ENCODE measurements around the gene ACVR1B. TPM values are rescaled to one million over a fixed set of nuclear protein-coding genes. Genes with fewer than 3 reads are reported as not detected.

Gene ACVR1B
- total RNA-seq, 2 donors from 2014 or later, result 6.8 TPM

DNA sequence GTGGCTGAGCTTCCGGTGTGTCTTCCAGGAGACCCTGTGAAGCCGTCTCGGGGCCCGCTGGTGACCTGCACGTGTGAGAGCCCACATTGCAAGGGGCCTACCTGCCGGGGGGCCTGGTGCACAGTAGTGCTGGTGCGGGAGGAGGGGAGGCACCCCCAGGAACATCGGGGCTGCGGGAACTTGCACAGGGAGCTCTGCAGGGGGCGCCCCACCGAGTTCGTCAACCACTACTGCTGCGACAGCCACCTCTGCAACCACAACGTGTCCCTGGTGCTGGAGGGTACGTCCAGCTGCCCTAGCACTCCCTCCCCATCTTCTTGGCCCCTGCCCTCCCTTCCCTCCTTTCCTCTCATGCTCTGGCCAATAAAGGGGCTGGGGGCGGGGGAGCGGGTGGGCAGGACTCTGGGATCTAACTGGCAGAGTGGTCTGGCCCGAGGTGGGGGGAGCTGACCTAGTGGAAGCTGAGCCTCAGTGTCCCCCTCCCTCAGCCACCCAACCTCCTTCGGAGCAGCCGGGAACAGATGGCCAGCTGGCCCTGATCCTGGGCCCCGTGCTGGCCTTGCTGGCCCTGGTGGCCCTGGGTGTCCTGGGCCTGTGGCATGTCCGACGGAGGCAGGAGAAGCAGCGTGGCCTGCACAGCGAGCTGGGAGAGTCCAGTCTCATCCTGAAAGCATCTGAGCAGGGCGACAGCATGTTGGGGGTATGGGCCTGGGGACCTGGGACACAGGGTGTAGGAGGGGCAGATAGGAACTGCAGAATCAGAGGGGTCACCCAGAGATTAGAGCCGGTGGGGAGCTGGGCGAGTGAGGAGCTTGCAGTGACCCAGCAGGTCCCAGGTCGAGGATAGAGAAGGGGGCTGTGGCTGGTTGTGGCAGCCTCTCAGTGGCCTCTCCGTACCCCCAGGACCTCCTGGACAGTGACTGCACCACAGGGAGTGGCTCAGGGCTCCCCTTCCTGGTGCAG is 38.1 kb upstream of the ACVR1B start:
- ATAC-seq (replicated peaks), result no peak
- Mint-ChIP-seq H3K4me3 (no peak overlapping the region), H3K9me3 (no peaks in the 10 kb centered on the region)

DNA sequence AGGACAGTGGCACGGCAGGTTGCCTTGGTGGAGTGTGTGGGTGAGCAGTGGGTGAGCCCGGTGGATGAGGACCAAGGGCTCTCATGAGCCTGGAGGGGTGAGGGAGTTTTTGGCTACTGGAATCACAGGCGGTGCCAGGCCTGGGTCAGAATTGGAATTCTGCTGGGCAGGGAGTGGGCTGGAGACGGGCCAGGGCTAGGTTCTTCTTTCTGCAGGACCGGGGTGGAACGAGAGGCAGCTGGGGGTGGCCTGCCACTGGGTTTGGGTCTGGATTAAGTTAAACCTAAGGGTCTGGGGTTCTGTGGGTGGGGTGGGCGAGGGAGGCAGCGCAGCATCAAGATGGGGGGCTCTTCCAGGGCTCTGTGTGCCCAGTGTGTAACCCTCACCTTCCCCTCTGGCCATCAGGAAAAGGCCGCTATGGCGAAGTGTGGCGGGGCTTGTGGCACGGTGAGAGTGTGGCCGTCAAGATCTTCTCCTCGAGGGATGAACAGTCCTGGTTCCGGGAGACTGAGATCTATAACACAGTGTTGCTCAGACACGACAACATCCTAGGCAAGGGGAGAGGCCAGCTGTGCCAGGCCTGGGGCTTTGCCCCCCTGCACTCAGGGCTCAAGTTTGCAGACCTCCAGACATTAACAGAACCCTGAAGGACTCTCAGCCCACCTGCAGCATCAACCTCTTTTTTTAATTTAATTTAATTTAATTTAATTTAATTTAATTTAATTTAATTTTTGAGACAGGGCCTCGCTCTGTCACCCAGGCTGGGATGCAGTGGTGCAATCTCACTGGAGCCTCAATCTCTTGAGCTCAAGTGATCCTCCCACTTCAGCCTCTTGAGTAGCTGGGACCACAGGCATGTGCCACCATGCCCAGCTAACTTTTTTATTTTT is 37.2 kb upstream of the ACVR1B start:
- Mint-ChIP-seq H3K9me3 (no peaks in the 10 kb centered on the region), H3K36me3 (ENCODE audit: low read depth) (no peaks in the 10 kb centered on the region), H3K4me1 (no peaks in the 10 kb centered on the region), H3K27ac (no peak overlapping the region), H3K4me3 (no peak overlapping the region), H3K27me3 (no peaks in the 10 kb centered on the region)
- no peak for ATAC-seq (replicated peaks)

More for the DNA sequence above, 38.1 kb upstream of the ACVR1B start:
- Mint-ChIP-seq H3K4me1 (no peaks in the 10 kb centered on the region), H3K36me3 (ENCODE audit: low read depth) (no peaks in the 10 kb centered on the region), H3K27me3 (peaks cover 6% of the 10 kb centered on the region), H3K27ac (no peak overlapping the region)

DNA sequence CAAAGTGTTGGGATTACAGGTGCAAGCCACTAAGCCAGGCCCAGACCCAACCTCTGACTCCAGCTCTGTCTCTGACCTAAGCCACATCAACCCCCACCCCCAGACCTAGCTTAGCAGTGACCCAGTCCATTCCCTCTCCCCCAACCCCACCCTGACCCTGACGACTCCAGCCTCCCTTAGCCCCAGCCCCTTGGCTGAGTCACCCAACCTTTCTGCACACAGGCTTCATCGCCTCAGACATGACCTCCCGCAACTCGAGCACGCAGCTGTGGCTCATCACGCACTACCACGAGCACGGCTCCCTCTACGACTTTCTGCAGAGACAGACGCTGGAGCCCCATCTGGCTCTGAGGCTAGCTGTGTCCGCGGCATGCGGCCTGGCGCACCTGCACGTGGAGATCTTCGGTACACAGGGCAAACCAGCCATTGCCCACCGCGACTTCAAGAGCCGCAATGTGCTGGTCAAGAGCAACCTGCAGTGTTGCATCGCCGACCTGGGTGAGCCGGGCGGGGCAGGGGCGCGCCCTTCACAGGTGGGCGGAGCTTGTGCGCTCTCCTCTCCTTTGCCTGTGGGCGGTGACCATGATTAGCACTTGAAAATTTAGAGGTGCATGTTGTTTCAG is 36.4 kb upstream of the ACVR1B start:
- Mint-ChIP-seq H3K4me1 (no peaks in the 10 kb centered on the region), H3K27me3 (no peaks in the 10 kb centered on the region), H3K4me3 (no peak overlapping the region), H3K36me3 (ENCODE audit: low read depth) (no peaks in the 10 kb centered on the region), H3K9me3 (no peaks in the 10 kb centered on the region), H3K27ac (no peak overlapping the region)
- no peak for ATAC-seq (replicated peaks)

DNA sequence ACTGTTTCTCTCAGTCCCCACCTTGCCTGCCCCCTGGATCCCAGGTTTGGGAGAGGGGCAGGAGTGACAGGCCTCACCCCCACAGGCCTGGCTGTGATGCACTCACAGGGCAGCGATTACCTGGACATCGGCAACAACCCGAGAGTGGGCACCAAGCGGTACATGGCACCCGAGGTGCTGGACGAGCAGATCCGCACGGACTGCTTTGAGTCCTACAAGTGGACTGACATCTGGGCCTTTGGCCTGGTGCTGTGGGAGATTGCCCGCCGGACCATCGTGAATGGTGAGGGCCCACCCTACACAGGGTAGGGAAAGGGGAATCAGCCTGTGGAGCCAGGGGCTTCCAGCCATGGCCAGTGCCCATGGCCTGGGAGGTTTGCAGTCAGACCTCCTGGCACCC is 35.5 kb upstream of the ACVR1B start:
- H3K27ac Mint-ChIP-seq, result no peak overlapping the region
- no peaks in the 10 kb centered on the region for H3K27me3 Mint-ChIP-seq
- no peaks in the 10 kb centered on the region for H3K4me1 Mint-ChIP-seq
- no peaks in the 10 kb centered on the region for H3K9me3 Mint-ChIP-seq
- H3K36me3 Mint-ChIP-seq (ENCODE audit: low read depth), result no peaks in the 10 kb centered on the region
- no peak overlapping the region for H3K4me3 Mint-ChIP-seq
- no peak for ATAC-seq (replicated peaks)

DNA sequence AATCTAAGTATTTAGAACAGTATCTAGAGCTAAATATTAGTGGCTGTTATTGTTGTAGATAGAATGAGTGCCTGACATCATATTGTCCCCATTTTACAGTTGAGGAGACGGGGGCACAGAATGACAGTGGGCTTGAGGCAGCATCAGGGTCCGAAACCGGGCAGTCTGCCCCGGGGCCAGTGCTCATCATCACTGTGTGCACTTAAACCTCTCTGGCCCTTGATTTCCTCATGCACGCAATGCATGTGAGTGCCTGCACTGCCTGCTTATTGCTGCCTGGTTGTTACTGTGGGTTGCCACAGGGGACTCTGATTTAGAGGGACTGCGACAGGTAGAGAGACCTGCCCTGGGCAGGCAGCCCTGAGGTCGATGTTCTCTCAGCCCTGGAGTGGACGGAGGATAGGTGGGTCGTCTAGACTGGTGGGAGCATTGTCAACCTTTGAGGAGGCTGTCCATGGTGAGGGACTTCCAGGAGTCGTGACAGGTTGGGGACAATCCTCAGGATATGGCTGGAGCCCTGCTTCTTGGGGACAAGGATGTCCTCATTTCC is 34.4 kb upstream of the ACVR1B start:
- ATAC-seq (replicated peaks), result no peak
- H3K27me3 Mint-ChIP-seq, result no peaks in the 10 kb centered on the region
- H3K4me3 Mint-ChIP-seq, result no peak overlapping the region
- H3K4me1 Mint-ChIP-seq, result no peaks in the 10 kb centered on the region
- H3K36me3 Mint-ChIP-seq (ENCODE audit: low read depth), result no peaks in the 10 kb centered on the region
- no peak overlapping the region for H3K27ac Mint-ChIP-seq
- no peaks in the 10 kb centered on the region for H3K9me3 Mint-ChIP-seq

DNA sequence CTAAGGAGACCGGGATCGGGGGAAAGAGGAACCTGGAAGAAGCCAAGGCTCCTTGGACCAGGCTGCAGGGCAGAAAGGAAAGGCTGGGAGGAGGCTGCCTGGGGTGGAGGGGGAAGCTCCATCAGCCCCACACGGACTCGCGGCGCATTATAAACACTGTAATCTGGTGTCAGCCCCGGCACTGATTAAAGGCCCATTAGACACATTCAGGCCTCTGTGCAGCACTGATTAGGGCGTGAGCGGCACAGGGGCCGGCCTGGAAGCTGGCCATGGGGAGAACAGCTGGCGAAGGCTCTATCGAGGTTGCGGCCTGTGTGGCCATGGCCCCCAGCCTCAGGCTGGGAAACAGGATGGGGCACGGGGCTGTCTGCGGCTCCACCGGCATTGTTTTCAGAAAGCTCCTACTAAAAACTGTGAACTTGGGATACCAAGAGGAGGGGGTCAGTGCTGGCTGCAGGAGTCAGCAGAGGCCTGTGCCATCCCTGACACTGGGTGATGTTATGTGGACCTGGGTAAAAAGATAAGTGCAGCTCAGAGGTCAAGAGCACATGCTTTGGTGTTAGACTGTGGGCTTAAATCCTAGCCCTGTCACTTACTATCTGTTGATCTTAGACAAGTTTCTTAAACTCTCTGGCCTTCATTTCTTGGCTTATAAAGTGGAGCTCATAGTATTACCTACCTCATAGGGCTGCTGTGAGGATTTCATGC is 33.6 kb upstream of the ACVR1B start:
- no peak overlapping the region for H3K4me3 Mint-ChIP-seq
- H3K4me1 Mint-ChIP-seq, result no peaks in the 10 kb centered on the region
- no peak overlapping the region for H3K27ac Mint-ChIP-seq
- no peaks in the 10 kb centered on the region for H3K9me3 Mint-ChIP-seq
- H3K36me3 Mint-ChIP-seq (ENCODE audit: low read depth), result no peaks in the 10 kb centered on the region
- ATAC-seq (replicated peaks), result no peak
- H3K27me3 Mint-ChIP-seq, result no peaks in the 10 kb centered on the region

DNA sequence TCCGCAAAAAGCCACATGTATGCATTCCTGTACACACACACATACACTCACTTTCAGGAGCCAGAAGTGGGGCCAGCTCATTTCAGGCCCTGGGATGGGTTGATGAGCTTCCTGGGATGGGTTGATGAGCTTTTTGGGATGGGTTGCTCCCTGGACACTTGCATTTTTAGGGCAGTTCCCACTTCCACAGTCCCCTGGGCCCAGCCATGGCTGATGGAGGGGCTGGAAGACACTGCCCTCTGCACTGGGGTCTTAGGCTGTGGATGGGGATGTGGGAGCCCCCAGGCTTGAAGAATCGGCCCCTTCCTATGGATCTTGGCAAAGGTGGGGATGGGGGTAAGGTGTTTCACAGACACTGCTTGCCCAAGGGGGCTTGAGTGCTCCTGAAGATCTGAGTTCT is 31.5 kb upstream of the ACVR1B start:
- no peak overlapping the region for H3K4me3 Mint-ChIP-seq
- no peak for ATAC-seq (replicated peaks)

DNA sequence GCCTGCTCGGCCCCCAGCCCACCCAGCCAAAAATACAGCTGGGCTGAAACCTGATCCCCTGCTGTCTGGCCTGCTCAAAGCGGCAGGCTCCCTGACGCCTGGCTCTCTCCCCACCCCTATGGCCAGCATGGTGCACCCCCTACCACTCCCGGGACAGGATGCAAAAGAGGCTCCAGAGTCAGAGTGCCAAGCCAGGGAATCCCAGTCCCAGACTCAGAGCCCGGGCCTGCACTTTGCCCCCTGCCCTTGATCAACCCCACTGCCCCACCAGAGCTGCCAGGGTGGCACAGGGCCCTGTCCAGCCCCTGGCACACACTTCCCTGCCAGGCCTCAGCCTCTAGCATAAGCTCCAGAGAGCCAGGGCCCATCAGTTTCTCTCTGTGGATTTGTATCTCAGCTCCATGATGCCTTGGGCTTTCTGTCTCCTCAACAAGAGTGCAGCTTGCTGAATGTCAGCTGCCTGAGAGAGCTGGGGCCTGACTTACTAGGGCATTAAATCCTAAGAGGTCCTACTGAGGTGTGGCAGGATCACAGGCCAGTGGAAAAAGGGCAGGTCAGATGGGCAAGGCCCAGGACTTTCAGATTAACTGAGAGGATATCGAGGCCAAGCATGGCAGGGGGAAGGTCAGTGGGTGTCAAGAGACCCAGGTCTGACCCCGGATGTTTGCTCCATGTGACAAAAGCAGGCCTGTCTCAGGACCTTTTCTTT is 30.3 kb upstream of the ACVR1B start:
- Mint-ChIP-seq H3K4me1 (peaks cover 3% of the 10 kb centered on the region), H3K36me3 (ENCODE audit: low read depth) (no peaks in the 10 kb centered on the region), H3K27ac (no peak overlapping the region), H3K4me3 (no peak overlapping the region), H3K27me3 (no peaks in the 10 kb centered on the region), H3K9me3 (no peaks in the 10 kb centered on the region)
- no peak for ATAC-seq (replicated peaks)

More for the DNA sequence above, 31.5 kb upstream of the ACVR1B start:
- peaks cover 3% of the 10 kb centered on the region for H3K4me1 Mint-ChIP-seq
- H3K9me3 Mint-ChIP-seq, result no peaks in the 10 kb centered on the region
- no peak overlapping the region for H3K27ac Mint-ChIP-seq
- no peaks in the 10 kb centered on the region for H3K36me3 Mint-ChIP-seq (ENCODE audit: low read depth)
- no peaks in the 10 kb centered on the region for H3K27me3 Mint-ChIP-seq

DNA sequence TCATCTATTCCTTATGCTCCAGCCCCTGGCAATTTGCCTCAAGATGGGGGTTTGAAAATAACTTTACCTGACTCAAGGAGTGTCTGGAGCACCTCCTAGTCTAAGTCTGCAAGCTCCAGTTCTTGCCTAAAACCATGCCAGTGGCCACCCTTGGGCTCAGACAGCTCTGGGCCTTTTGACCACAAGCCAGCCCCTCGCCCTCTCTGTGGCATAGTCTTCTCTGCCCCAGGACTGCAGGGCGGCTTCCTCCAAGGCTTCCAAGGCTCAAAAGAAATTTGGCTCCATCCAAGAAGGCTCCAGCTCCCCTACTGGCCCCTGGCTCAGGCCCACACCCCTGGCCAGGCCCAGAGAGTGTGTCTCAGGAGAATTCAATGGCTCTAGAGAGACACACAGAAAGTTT is 29.4 kb upstream of the ACVR1B start:
- no peaks in the 10 kb centered on the region for H3K9me3 Mint-ChIP-seq

DNA sequence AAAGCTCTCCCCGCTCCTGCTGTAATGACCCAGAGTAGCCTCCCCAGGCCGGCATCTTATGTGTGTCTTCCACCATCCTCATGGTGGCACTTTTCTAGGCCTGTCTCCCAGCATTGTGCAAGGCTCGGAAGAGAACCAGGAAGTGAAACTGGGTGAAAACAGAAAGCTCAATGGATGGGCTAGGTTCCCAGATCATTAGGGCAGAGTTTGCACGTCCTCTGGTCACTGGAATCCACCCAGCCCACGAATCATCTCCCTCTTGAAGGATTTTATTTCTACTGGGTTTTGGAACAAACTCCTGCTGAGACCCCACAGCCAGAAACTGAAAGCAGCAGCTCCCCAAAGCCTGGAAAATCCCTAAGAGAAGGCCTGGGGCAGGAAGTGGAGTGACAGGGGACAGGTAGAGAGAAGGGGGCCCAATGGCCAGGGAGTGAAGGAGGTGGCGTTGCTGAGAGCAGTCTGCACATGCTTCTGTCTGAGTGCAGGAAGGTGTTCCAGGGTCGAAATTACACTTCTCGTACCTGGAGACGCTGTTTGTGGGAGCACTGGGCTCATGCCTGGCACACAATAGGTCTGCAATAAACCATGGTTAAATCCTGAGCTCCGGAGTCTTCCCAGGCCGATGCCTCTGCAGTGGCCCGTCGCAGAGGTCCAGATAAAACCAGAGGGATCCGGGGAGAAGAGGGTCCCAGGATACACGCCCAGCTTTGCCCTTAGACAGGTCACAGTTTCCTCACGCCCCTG is 28.6 kb upstream of the ACVR1B start:
- H3K36me3 Mint-ChIP-seq (ENCODE audit: low read depth), result no peaks in the 10 kb centered on the region
- no peak for ATAC-seq (replicated peaks)

More for the DNA sequence above, 29.4 kb upstream of the ACVR1B start:
- Mint-ChIP-seq H3K4me1 (peaks cover 3% of the 10 kb centered on the region), H3K4me3 (no peak overlapping the region), H3K27me3 (no peaks in the 10 kb centered on the region), H3K27ac (no peak overlapping the region), H3K36me3 (ENCODE audit: low read depth) (no peaks in the 10 kb centered on the region)
- ATAC-seq (replicated peaks), result no peak

DNA sequence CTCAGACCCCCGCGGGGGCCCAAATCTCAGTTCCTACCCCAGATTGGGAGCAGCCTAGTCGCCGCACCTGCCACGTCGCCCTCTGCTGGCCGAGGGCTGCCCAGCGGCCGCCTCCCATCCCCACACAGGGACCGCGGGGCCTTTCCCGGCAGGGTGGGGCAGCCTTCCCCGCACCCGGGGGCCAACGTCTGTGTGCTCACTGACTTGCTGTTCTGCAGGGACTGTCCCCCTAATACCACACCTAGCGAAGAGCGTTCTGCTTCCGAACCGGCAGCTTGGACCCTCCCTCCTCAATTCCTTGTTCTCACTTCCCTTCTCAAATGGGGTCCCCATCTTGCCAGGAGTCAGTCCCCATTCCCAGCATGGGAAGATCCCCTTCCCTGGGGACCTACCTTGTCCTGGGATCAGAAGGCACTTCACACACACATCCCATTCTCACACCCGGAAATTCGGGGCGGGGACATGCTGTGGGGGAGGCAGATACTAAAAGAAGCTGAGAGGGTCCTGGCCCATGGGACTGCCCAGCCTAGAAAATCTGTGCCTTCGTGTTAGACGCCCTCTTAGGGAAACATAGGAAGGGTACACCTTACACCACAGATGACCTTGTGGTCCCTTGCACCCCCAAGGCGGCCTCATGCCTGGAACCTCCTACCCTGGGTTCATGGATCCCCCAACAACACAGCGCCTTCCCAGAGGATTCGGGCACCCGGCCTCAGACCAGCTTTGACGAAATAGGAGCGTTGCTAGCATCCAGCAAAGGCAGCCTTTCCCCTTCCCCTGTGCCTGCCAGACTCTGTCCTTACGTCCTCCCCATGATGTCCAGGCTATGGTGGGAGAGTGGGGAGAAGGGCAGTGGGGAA is 27.8 kb upstream of the ACVR1B start:
- Mint-ChIP-seq H3K4me3 (peak overlapping the region; percentile 42), H3K36me3 (ENCODE audit: low read depth) (no peaks in the 10 kb centered on the region), H3K27ac (peak overlapping the region; percentile 49), H3K4me1 (peaks cover 3% of the 10 kb centered on the region), H3K9me3 (no peaks in the 10 kb centered on the region), H3K27me3 (no peaks in the 10 kb centered on the region)
- ATAC-seq (replicated peaks), result peak; percentile 81

More for the DNA sequence above, 28.6 kb upstream of the ACVR1B start:
- Mint-ChIP-seq H3K4me1 (peaks cover 3% of the 10 kb centered on the region), H3K9me3 (no peaks in the 10 kb centered on the region), H3K27me3 (no peaks in the 10 kb centered on the region), H3K4me3 (peak overlapping the region; percentile 42), H3K27ac (no peak overlapping the region)
